Heart left ventricle (tissue), 16 donors: ENCODE data around the gene GRHPR. TPM values are rescaled to one million over a fixed set of nuclear protein-coding genes. Genes with fewer than 3 reads are reported as not detected.
"Not testable (repeated sequence)": the region's sequence is repeated elsewhere in the genome, so short reads cannot be mapped to it uniquely, and the experiment has no call there.

Experiments
- ATAC-seq, 4 donors: fragments of 200-7000 bp; cut with Tn5 transposase; one replicate each; pipeline ENCODE4 v1.9.1; 2020 to 2022; ENCODE audit warnings: moderate library complexity in 4 of 4, mild to moderate bottlenecking in 3 of 4, moderate number of reproducible peaks in 1 of 4
- DNase-seq, 5 donors: peaks; one replicate each; pipeline ENCODE4 v3.0.0-alpha.2; 2020
- H3K27ac ChIP-seq, 12 donors: fragments of 200-600 bp; sonication (generic) in 4 of 12; one replicate each; pipeline versions ENCODE4 v1.5.0 to v1.8.0; 2016 to 2022; ENCODE audit warnings: mild to moderate bottlenecking in 2 of 12
- H3K27me3 ChIP-seq, 9 donors: fragments of 200-600 bp; sonication (generic) in 2 of 9; one replicate each; pipeline versions ENCODE4 v1.5.1 to v1.8.0; 2016 to 2022; ENCODE audit warnings: mild to moderate bottlenecking in 3 of 9
- H3K36me3 ChIP-seq, 9 donors: fragments of 200-600 bp; sonication (generic) in 2 of 9; one replicate each; pipeline versions ENCODE4 v1.5.0 to v1.8.0; 2018 to 2022; ENCODE audit warnings: mild to moderate bottlenecking in 2 of 9
- H3K4me1 ChIP-seq, 12 donors: fragments of 200-600 bp; sonication (generic) in 4 of 12; one replicate each; pipeline versions ENCODE4 v1.5.0 to v1.8.0; 2016 to 2022; ENCODE audit warnings: mild to moderate bottlenecking in 3 of 12
- H3K4me3 ChIP-seq, 12 donors: fragments of 200-600 bp; sonication (generic) in 4 of 12; one replicate each; pipeline versions ENCODE4 v1.5.0 to v1.8.0; 2017 to 2022; ENCODE audit warnings: mild to moderate bottlenecking in 9 of 12, moderate library complexity in 4 of 12
- H3K9me3 ChIP-seq, 12 donors: fragments of 200-600 bp; sonication (generic) in 4 of 12; one replicate each; pipeline versions ENCODE4 v1.5.0 to v1.8.0; 2016 to 2022; ENCODE audit warnings: mild to moderate bottlenecking in 1 of 12
- CTCF ChIP-seq, 12 donors: fragments of 200-600 bp; sonication (generic) in 4 of 12; IDR thresholded peaks; one replicate each; pipeline versions ENCODE4 v1.5.0 to v1.8.0; 2018 to 2022; ENCODE audit warnings: antibody characterized with exemption in 12 of 12, mild to moderate bottlenecking in 5 of 12
- POLR2A ChIP-seq, 2 donors: fragments of 450-650 bp; IDR thresholded peaks; one replicate each; pipeline ENCODE4 v1.6.1; 2017; ENCODE audit warnings: antibody characterized with exemption in 2 of 2, mild to moderate bottlenecking in 2 of 2, moderate library complexity in 2 of 2
- WGBS, 4 donors: extraction: QIAGEN DNeasy Blood & Tissue Kit in 2 of 4; methylation state at CpG; one replicate each; pipeline versions ENCODE4 v1.1.5 to v1.1.7; 2013 to 2018; 5-methylcytosine and 5-hydroxymethylcytosine counted together
- intact Hi-C, 10 donors: fragments of 100-400 bp; cut with DNase I; formaldehyde crosslinking; loops; one replicate each; pipeline versions ENCODE4 v1.11.1 to v1.14.2; 2022
- polyA plus RNA-seq, 2 donors: library from polyadenylated mRNA; stranded (reverse); fragments of 200-250 nt; gene quantifications; one replicate each; pipeline ENCODE4 v1.2.3, GENCODE V29; 2013
- total RNA-seq, 9 donors: library from RNA; depleted of rRNA in 2 of 9; stranded (reverse); fragments of >200 nt in 2 of 9; fragmentation: NEBNext Ultra II Directional in 3 of 9; extraction: Animal tissue kit (Norgen Biotek cat#: 25700) in 3 of 9; gene quantifications; one replicate each; pipeline versions ENCODE4 v1.1.0 to v1.2.4, GENCODE V29; 2016 to 2023
- donor health status: ischemic (EF 13 %, LVEDD 7.1; RV severe dilation, severe dysfunction).
- donor health status: healthy with polysubstance abuse.
- donor health status: DM: no; HTN: yes; CAD: no.
- donor health status: DM: no; HTN: no; CAD: no.
- donor health status: ischemic (EF 25% LVEDD 6.9; RV normal size, moderate dysfunction).
- donor health status: ischemic (EF 25% LVEDD 5.7; RV mildly dilated, moderate dysfunction).
- donor health status: healthy.
- donor health status: DM: yes; HTN: yes; CAD: no.
- donor health status: ischemic (EF 35%, LVEDD 5.7; RV mildly dilated, moderate dysfunction).
- donor health status: nonischemic (EF 11% LVEDD 7.7; RV severe dilation, severe dysfunction).
- donor health status: DM: yes; HTN: yes; CAD: no.
- donor health status: PGD.
- donor health status: ischemic (EF 29% LVEDD 5.4; RV normal size, mild dysfunction).
- donor health status: nonischemic (EF 23%, LVEDD 6.1; RV moderate dilation, normal function).

The GRHPR gene
- total and polyA plus RNA-seq, 11 donors: 91.0 to 209 (median 111) TPM

- DNase-seq (no peak), ATAC-seq (no peak)
- intact Hi-C loops: loop anchor here in 1 of 10 donors (10.0 kb wide), 1 partner anchor 149 kb away; the partner anchor contains the start of gene FBXO10
- no peak for TF ChIP-seq POLR2A (IDR thresholded peaks at IDR 0.05)
- no peak for TF ChIP-seq CTCF (IDR thresholded peaks at IDR 0.05)
- Histone ChIP-seq H3K4me3 (no peak overlapping the region), H3K36me3 (peaks cover 0 to 59% (median 44%) of the 10 kb centered on the region in 9 donors), H3K27me3 (no peaks in the 10 kb centered on the region), H3K9me3 (no peaks in the 10 kb centered on the region), H3K4me1 (peaks cover 0 to 33% (median 28%) of the 10 kb centered on the region in 12 donors), H3K27ac (no peak overlapping the region)
- 75 to 83% (median 80%) methylated on average over 10 to 11 of the region's 11 CpGs for WGBS, 4 donors
Measured at GRCh38 chr9:37425298-37425752, 2.8 kb downstream of the GRHPR start.

GRCh38 chr9:37426431-37426830, 3.9 kb downstream of the GRHPR start:
- H3K4me1 ChIP-seq: peaks cover 0 to 33% (median 28%) of the 10 kb centered on the region in 12 donors
- not testable (repeated sequence) for H3K27ac ChIP-seq, H3K9me3 ChIP-seq, DNase-seq, ATAC-seq, H3K4me3 ChIP-seq, H3K27me3 ChIP-seq
- WGBS, 4 donors: 91 to 98% (median 95%) methylated on average over 15 of the region's 15 CpGs
- H3K36me3 ChIP-seq: peaks cover 0 to 70% (median 52%) of the 10 kb centered on the region in 9 donors
- intact Hi-C loops: loop anchor here in 1 of 10 donors (10.0 kb wide), 1 partner anchor 148 kb away; the partner anchor contains the start of gene FBXO10

GRCh38 chr9:37426846-37427245, 4.3 kb downstream of the GRHPR start:
- no peaks in the 10 kb centered on the region for H3K27me3 ChIP-seq
- no peak for DNase-seq
- intact Hi-C loops: loop anchor here in 1 of 10 donors (10.0 kb wide), 1 partner anchor 148 kb away; the partner anchor contains the start of gene FBXO10
- no peak overlapping the region for H3K27ac ChIP-seq
- TF ChIP-seq POLR2A (IDR thresholded peaks at IDR 0.05) (no peak), CTCF (IDR thresholded peaks at IDR 0.05) (no peak)
- no peak for ATAC-seq
- peaks cover 0 to 74% (median 57%) of the 10 kb centered on the region in 9 donors for H3K36me3 ChIP-seq
- H3K4me1 ChIP-seq: peaks cover 0 to 31% (median 27%) of the 10 kb centered on the region in 12 donors
- H3K4me3 ChIP-seq: no peak overlapping the region
- 89 to 93% (median 92%) methylated on average over 6 of the region's 6 CpGs for WGBS, 4 donors
- no peaks in the 10 kb centered on the region for H3K9me3 ChIP-seq

- Histone ChIP-seq H3K4me3 (no peak overlapping the region), H3K27me3 (no peaks in the 10 kb centered on the region), H3K9me3 (no peaks in the 10 kb centered on the region), H3K36me3 (peaks cover 0 to 81% (median 68%) of the 10 kb centered on the region in 9 donors), H3K4me1 (peaks cover 0 to 32% (median 25%) of the 10 kb centered on the region in 12 donors), H3K27ac (no peak overlapping the region)
- intact Hi-C loops: loop anchor here in 1 of 10 donors (10.0 kb wide), 1 partner anchor 146 kb away; the partner anchor contains the start of gene FBXO10
- TF ChIP-seq CTCF (IDR thresholded peaks at IDR 0.05) (no peak), POLR2A (IDR thresholded peaks at IDR 0.05) (no peak)
- DNase-seq: no peak
- ATAC-seq: no peak
- WGBS, 4 donors: 87 to 97% (median 94%) methylated on average over 10 to 14 of the region's 14 CpGs
Measured at GRCh38 chr9:37428345-37428744, 5.8 kb downstream of the GRHPR start.
